HG03196 (cell line): Measurements from ENCODE around the gene SH3GLB1.
"Not testable (repeated sequence)": the region's sequence is repeated elsewhere in the genome, so short reads cannot be mapped to it uniquely, and the experiment has no call there.

Experiments used
- ATAC-seq: cut with Tn5 transposase; IDR thresholded peaks from one replicate; pipeline ENCODE4 v1.9.1; 2021; ENCODE audit not compliant: unreplicated experiment

SH3GLB1 gene

DNA sequence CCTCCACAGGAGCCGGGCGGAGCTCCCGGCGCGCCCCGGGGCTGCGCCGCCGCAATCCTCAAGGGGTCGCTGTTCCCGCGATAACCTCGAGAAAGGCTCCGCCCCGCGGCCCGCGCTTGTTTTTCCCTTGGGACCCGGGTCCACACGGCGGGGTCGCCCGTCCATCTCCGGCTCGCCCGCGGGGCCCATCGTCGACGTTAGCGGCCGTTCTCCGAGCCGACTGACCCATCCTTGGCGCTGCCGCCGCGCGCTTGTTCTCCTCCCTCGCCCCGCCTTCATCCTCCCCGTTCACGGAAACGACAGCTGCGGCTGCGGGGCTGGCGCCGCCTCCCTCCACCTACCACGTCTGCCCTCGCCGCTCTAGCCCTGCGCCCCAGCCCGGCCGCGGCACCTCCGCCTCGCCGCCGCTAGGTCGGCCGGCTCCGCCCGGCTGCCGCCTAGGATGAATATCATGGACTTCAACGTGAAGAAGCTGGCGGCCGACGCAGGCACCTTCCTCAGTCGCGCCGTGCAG is at the start of gene SH3GLB1:
TSS of gene SH3GLB1 (plus strand) at position 119 of the 514 bp plus-strand sequence. CDS start at position 443, 324 bp downstream.
- peak; percentile 87 for ATAC-seq

DNA sequence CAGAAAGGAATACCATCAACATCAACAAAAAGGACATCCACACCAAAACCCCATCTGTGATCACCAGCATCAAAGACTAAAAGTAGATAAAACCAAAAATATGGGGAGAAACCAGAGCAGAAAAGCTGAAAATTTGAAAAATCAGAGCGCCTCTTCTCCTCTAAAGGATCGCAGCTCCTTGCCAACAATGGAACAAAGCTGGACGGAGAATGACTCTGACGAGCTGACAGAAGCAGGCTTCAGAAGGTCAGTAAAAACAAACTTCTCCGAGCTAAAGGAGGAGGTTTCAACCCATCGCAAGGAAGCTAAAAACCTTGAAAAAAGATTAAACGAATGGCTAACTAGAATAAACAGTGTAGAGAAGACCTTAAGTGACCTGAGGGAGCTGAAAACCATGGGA is 46.0 kb upstream of the SH3GLB1 start:
- ATAC-seq: not testable (repeated sequence)

DNA sequence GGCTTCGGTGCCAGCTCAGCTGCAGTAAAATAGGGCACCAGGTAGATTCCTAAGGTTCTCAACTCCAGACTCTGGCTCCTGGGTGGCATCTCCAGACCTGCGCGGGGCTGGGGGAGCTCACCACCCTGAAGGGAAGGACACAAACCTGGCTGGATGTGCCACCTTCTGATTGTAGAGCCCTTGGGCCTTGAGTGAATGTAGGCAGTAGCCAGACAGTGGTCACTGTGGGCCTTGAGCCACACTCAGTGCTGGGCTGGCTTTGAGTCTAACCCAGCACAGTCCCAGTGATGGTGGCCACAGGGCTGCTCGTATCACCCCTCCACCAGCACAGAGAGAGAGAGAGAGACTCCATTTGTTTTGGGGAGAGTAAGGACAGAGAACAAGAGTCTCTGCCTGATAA is 38.0 kb upstream of the SH3GLB1 start:
- no peak for ATAC-seq

DNA sequence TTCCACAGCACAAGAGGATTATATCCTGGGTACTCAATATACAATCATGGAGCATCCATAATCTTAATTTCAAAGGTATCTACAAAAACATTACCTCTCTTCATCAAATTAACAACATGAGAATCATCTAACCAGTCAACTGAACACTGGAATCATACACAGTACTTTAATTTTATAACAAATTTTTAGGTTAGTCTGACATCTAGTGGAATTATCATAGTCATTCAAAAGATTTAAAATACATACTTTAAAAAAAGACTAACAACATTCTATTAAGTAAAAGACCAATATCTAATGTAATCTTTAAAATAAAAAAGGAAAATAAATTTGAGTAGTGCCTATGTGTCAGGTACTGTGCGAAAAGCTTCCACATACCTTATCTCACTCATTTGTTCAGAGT is 16.8 kb upstream of the SH3GLB1 start:
- no peak for ATAC-seq

DNA sequence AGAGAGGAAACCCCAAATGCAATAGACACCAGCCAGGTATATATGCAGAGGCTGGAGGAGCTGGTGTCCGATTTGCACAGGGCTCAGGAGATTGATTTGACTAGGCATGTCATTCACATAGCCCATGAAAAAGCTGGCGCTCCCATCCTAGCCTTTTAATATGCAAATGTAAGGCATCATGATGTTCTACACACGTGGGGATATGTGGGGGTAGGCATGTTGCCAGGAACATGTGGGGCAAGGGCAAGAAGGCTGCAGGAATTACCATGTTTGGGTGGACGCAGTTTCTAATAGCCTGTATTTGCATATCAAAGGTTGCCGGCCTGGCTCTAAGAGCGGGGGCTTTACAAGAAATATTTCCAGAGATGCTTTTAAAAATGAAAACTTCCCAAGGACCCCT is 11.7 kb upstream of the SH3GLB1 start:
- no peak for ATAC-seq

DNA sequence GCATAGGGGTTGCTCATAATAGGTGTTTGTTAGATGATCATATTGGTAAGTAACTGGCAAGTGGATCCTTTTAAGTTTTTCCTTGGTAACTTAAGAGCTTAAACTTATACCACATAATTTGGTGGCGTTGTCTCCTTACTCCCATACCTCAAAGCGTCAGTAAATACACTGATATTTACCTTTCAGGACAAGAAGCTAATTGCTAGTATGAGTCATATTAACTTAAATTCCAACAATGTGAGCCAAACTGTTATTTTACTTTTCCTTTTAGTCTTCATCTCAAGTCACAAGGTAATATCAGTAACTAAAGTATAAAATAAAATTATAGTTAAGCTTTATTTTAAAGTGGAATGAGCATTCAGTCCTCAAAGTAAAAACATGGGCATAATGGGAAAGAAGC is 9.0 kb upstream of the SH3GLB1 start:
- no peak for ATAC-seq

DNA sequence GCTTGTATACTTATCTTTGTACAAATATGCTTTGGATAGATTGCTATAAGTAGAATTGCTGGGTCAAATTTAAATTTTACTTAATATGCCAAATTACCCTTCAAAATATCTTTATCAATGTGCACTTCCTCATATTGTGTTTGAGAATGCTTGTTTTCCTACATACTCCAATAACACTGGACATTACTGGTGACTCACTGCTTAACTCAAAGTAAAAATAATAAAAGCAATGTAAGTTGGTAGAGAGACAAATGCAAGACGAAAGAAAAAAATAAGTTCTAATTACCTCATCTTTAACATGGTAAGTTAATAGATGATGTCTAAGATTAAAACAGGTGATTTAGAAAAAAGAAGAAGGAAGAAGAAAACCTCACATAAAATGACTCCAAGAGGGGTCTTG is 7.9 kb upstream of the SH3GLB1 start:
- no peak for ATAC-seq

DNA sequence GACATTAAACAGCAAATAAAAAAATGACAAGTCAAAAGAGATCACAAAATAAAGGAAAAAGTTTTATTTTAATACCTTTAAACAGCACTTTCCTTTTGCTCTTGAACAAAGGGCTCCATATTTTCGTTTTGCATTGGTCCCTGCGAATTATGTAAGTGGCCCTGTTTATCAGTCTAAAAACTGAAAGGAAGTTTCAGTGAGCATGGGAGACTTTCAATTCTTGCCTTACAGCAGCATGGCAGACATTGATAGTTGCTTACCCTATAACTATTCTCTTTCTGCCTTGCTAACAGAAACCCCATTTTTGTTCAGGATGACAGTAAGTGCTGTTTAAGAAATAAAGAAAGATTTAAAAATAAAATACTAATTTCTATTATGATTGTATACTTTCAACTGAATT is 5.2 kb upstream of the SH3GLB1 start:
- no peak for ATAC-seq

DNA sequence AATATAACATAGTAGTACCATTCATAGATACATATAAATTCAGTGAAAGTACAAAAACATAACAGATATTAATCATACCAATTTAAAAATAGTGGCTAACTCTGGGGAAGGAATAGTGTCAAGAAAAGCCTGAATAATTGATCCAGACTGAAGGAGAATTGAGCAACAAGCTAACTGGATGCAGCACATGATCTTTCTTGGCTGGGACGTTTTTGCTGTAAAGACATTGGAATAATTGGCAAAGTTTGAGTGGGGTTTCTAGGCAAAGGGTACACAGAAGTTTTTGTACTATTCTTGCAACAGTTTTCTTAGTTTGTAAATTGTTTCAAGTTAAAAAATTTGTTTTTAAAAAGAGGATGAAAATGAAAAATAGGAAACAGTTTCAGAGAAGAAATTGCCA is 2.6 kb upstream of the SH3GLB1 start:
- ATAC-seq: no peak

DNA sequence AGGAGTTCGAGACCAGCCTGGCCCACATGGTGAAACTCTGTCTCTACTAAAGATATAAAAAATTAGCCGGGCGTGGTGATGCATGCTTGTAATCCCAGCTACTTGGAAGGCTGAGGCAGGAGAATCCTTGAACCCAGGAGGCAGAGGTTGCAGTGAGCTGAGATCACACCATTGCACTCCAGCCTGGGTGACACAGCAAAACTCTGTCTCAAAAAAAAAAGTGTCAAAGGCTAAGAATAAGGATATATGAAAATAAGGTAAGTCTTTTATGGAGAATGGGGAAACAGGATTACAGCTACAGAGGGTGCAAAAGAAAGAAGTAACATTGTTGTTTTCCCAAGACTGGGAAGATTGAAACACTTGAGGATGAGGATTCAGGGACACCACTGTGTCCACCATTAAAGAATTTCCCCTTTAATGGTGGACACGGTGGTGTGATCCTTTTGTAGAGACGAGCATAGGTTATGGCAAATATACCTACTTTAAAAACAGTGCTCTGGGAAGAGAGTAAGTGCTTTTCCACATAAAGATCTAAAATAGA is 1.4 kb upstream of the SH3GLB1 start:
- not testable (repeated sequence) for ATAC-seq

DNA sequence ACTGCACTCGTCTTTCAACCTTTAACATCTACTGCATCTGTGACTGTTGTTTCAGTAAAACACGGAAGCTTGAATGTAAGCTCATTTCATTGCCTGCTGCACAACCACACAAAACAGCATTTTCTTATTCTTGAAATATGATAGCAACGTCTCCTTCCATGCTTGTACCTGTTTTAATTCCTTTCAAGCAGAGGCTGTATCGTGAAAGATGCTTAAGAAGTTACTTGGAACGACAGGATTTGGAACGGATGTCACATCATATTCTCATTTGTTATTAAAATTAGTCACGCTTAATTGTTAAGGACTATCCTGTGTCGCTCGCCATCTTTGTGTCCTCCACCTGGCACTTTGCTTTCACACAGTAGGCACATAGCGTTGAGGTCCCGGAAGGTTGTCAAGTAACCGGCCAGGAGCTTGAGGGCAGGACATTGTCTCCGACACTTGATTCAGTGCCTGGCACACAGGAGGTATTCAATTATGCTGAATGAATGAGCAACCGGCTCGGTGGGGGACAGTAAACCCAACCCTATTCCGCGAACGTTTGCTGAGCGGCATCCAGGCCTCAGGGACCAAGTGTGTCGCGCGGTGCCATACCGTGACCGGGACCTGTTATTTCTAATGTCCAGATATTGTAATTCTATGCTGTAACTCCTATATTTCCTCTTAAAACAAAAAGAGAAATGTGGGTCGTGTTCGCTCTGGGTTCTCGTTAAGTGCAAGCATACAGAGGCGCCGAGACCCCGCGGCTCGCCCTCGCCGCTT is 499 bp upstream of the SH3GLB1 start:
- ATAC-seq: peak; percentile 30

DNA sequence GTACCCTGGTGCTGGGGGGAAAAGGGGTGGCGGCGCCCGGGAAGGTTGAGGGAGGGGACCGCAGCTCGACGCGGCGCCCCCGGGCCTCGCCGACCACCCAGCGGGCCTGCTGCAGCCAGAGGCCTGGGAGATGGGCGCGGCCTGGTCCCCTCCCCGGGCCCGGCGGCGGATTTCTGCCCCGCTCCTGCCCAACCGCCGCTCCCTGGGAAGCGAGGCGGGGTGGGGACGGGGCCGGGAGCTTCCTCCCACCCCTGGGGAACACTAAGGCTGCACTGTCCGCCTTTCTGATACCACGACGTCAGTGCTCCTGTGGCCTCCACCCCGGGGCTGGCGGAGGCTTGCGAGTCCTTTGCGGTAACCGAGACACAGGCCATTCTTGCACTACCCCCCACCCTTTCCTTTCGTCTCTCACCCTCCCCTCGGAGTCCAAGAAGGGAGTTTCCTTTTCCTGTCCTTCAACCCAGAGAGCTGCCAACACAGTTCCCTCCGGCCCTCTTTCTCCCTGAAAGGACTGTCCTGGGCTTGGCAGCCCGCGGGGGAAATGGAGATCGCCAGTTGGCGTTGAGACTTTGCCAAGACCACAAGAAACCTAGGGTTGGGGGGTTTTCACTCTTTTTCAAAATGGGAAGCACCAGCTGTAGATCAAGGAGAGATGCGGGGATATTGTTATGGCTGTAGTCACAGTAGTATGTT is 742 bp downstream of the SH3GLB1 start:
- peak; percentile 37 for ATAC-seq

DNA sequence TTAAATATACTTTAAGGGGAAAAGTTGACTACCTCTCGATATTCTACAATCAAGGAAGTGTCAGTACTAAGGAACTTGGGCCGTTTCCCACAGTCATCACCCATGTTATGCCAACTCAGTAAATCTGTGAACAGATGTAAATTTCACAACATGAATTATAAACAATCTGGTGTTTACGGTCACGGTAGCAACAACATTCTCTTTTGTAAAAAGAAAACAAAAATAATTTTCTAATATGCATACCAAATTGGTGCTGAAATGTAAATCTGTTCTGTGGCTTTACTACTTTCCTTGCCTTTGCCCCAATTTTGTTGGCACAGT is 1.2 kb downstream of the SH3GLB1 start:
- no peak for ATAC-seq

DNA sequence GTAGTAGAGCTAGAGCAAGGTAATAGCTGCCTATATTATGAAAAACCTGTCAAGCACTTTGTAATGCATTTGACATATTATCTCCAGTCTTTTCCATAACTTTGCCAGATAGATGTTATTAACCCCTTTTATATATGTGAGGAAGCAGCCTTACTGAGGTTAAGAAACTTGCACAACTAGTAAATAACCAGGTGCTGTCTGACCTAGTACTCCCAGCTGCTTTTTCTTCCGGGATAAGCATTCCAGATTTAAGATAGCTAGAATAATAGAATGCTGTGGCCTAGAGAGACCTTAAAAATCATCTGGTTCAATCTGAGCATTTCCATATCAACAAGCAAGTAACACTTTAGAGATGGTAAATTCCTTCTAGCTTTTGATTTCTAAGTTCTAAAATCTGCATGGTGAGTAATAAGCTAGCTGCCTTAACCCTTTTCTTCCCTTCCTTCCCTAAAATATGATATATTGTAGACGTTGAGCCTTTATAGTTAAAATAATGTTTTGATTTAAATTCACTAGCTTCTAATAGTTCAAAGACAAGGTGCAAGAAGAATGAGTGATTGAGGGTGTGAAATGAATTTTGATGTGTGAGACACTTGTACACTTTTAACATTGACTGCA is 1.8 kb downstream of the SH3GLB1 start:
- no peak for ATAC-seq

DNA sequence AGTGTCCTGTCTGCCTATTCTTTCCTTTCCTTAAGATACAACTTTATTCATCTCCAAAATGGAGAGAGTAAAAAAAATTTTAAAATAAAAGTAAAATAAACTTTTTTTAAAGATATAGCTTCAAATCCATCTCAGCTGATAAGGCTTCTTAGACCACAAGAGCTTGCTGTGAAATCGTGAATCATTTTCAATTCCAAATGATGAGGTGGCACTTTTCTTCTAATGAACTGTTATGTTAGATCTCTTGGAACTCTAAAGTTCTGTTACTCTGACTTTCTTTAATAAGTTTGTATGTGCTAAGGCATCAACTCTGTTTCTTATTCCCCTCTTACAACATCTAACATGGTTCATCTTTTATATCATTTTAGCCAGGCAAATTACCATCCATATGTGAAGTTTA is 4.5 kb downstream of the SH3GLB1 start:
- ATAC-seq: no peak

DNA sequence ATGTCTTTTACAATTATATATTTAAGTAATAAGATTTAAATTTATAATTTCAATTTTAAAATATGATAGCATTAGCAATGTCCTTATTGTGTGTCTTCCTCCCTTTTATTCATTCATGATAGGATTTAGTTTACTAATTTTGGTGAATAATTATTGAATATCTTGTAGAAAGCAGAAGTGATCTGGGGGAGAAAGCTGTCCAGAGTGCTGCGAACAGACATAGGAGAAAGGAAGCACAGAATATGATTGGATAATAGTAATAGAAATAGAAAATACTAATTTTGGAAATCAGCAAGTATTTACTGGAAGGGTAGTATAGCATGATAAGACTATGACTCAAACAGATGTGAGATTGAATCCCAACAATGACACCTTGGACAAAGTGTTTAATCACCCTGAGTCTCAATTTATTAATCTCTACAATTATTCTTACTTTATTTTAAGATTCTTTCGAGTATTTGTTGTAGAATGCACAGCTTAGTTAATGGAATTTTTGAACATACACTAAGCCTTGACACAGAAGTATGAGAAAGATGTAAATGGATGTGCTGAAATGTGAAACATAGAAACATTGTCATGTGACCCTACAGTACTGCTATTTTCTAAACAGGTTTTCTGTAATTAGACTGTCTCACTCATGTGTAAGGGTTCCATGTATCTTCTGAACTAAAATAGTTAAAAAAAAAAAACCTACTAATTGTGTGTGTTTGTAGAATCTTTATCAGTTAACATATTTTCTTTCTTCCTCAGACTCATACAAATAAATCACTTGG is 7.9 kb downstream of the SH3GLB1 start:
- ATAC-seq: no peak

DNA sequence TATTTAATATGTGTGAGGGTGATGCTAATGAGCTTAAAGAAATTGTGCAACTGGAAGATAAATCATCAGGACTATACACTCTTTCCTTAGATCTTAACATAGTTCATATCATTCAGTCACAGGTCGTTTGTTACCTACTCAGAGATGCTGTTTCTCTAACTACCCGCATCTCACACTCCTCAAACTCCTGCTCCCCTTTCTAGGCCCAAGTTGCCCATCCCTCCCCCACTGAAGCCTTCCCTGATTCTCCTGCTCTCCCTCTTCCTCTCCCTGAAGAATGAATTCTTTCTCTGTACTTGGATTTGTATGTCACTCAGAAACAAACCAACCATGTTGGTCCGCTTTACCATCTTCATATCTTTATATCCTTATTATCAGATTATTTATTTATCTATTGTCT is 9.1 kb downstream of the SH3GLB1 start:
- ATAC-seq: no peak

DNA sequence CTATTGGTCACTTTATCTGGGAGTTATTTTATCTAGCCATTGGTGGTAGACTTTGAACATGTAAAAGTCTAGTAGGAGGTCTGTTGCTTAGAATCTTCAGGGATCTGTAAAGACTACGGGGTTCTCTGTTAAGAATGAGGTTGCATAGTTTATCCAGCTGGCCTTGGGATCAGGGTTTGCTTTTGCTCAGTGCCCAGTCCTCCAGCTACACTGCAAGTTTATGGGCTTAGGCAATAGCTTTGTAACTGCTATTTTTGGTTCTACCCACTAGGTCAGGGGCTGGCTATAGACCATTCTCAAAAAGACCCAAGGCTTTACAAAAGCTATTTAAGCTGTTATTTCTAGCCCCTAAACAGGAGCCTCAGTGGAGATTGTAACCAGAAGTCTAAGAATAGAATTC is 9.8 kb downstream of the SH3GLB1 start:
- no peak for ATAC-seq

DNA sequence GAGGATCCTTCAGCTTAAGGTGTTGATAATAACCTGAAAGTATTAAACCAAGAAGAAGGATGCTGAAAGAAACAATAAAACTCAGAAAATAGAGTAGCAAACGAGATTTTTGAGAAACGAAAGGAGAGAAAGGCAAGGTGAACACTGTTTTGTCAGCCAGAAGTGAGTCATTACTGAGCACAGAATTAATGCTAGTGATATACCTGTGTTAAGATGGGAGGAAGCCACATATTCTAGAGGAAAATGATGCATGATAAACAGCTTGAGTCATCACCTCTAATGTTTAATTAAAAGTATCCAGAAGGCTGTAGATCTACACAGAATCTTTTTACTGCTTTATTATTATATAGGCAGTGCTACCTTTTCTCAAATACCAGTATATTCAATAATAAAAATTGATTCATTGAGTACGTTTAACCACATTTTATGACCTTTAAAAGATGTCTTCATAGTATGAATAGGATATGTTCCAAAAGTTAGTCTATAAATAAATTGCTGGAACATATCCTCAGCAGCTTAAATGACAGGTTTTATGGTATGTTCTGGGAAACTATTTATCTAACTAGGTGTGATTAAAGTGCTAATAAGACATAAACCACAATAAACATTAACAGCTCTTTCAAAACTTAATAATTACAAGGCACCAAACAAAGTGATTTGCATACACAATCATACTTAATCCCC is 10.3 kb downstream of the SH3GLB1 start:
- ATAC-seq: no peak

DNA sequence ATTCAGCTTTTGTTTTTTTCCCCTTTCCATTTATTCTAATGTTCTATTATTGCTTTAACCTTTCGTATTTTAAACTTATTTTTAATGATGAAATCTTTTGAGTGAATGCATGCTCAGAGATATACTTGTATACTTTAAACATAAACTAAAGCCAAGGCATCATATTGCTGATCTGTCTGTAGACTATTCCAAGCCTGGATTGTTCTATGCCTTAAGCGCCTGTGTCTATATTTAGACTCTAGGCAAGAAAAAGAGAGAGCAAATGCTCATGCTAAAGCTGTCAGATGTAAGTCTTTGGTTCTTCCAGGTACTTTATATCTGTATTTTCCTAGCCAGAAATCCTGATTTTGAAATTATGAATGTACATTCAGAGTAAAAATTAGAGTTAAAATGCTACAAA is 14.4 kb downstream of the SH3GLB1 start:
- no peak for ATAC-seq

DNA sequence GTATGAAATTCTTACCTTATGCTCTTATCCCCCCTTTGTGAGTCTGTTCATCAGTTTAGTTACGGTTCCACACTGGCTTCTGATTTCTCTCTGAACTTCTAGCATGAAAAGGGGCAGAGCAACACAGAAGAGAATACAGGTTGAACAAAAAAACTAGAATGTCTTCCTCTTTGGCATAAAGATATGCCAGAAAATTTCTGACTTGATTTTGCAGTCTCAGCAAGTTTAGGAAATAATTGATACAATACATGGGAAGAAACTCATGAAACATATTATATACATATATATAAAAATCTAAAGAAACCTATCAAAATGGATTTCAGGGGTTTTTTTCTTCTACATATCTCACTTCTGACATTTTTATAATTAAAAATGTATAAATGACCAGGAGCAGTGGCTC is 27.0 kb downstream of the SH3GLB1 start:
- no peak for ATAC-seq
